Hepatocyte (in vitro differentiated cells): Measurements from ENCODE around the gene SIGLEC11. TPM values are rescaled to one million over a fixed set of nuclear protein-coding genes. Genes with fewer than 3 reads are reported as not detected.

ENCODE experiments used
- DNase-seq: peaks from one replicate; pipeline ENCODE4 v3.0.0-alpha.2; 2016; ENCODE audit warnings: low spot score
- H2AFZ ChIP-seq: fragments of 200-600 bp; sonication (generic); 2 replicates; pipeline ENCODE4 v1.6.0; 2016; ENCODE audit warnings: antibody characterized with exemption, mild to moderate bottlenecking
- H3K27ac ChIP-seq: fragments of 200-600 bp; sonication (generic); 2 replicates; pipeline ENCODE4 v1.5.1; 2016; ENCODE audit warnings: mild to moderate bottlenecking
- H3K27me3 ChIP-seq: fragments of 200-600 bp; sonication (generic); 2 replicates; pipeline ENCODE4 v1.6.1; 2016
- H3K36me3 ChIP-seq: fragments of 200-600 bp; sonication (generic); replicated peaks from 2 replicates; pipeline ENCODE4 v1.5.1; 2016; ENCODE audit warnings: low read depth; ENCODE audit not compliant: insufficient read depth
- H3K4me1 ChIP-seq: fragments of 200-600 bp; sonication (generic); 2 replicates; pipeline ENCODE4 v1.5.1; 2016; ENCODE audit warnings: mild to moderate bottlenecking, moderate library complexity; ENCODE audit not compliant: insufficient read depth
- H3K4me2 ChIP-seq: fragments of 200-600 bp; sonication (generic); 2 replicates; pipeline ENCODE4 v1.6.0; 2016
- H3K4me3 ChIP-seq: fragments of 200-600 bp; sonication (generic); 2 replicates; pipeline ENCODE4 v1.5.1; 2016; ENCODE audit warnings: mild to moderate bottlenecking
- H3K79me2 ChIP-seq: fragments of 200-600 bp; sonication (generic); 2 replicates; pipeline ENCODE4 v1.6.0; 2017; ENCODE audit warnings: mild to moderate bottlenecking
- H3K9me2 ChIP-seq: fragments of 200-600 bp; sonication (generic); replicated peaks from 2 replicates; pipeline ENCODE4 v1.6.0; 2017; ENCODE audit warnings: mild to moderate bottlenecking; ENCODE audit not compliant: insufficient read depth
- H3K9me3 ChIP-seq: fragments of 200-600 bp; sonication (generic); 2 replicates; pipeline ENCODE4 v1.5.1; 2016; ENCODE audit warnings: low read depth, mild to moderate bottlenecking
- H4K20me1 ChIP-seq: fragments of 200-600 bp; sonication (generic); 2 replicates; pipeline ENCODE4 v1.6.0; 2016; ENCODE audit warnings: mild to moderate bottlenecking; ENCODE audit not compliant: insufficient read depth, poor library complexity, severe bottlenecking
- CTCF ChIP-seq: fragments of 200-600 bp; sonication (generic); IDR thresholded peaks from 2 replicates; pipeline ENCODE4 v1.5.1; 2016; ENCODE audit warnings: antibody characterized with exemption, mild to moderate bottlenecking; ENCODE audit not compliant: poor library complexity
- EZH2 ChIP-seq: fragments of 200-600 bp; sonication (generic); IDR thresholded peaks from 2 replicates; pipeline ENCODE4 v1.6.1; 2016; ENCODE audit warnings: antibody characterized with exemption, mild to moderate bottlenecking, borderline replicate concordance
- EZH2phosphoT487 ChIP-seq: fragments of 200-600 bp; sonication (generic); IDR thresholded peaks from one replicate; pipeline ENCODE4 v1.6.1; 2018; ENCODE audit warnings: antibody characterized with exemption, mild to moderate bottlenecking, low read depth, moderate library complexity; ENCODE audit not compliant: unreplicated experiment, severe bottlenecking
- WGBS: methylation state at CpG from one replicate; pipeline ENCODE4 v1.1.6; 2016; ENCODE audit warnings: low lambda C conversion rate; ENCODE audit errors: missing lambda C conversion rate; 5-methylcytosine and 5-hydroxymethylcytosine counted together
- polyA plus RNA-seq: library from polyadenylated mRNA; unstranded; fragments of >200 nt; fragmentation: Nextera tagmentation; extraction: Ambion mirVana; gene quantifications from 2 replicates; pipeline ENCODE4 v1.2.1, GENCODE V29; 2016
- total RNA-seq: library from RNA; depleted of rRNA; stranded (reverse); fragments of >200 nt; gene quantifications from 2 replicates; pipeline ENCODE4 v1.2.3, GENCODE V29; 2014

Gene SIGLEC11
- total and polyA plus RNA-seq, 2 experiments from 2014 or later, result 6.0 to 15.8 TPM

GRCh38 chr19:49984491-49984890, 23.5 kb upstream of the SIGLEC11 start:
- Histone ChIP-seq H3K4me1 (peaks cover 14% of the 10 kb centered on the region), H4K20me1 (no peaks in the 10 kb centered on the region), H3K4me2 (no peak overlapping the region), H3K4me3 (no peak overlapping the region), H2AFZ (no peak overlapping the region), H3K9me2 (no peaks in the 10 kb centered on the region), H3K79me2 (no peaks in the 10 kb centered on the region), H3K27me3 (no peaks in the 10 kb centered on the region), H3K36me3 (no peaks in the 10 kb centered on the region), H3K27ac (no peak overlapping the region), H3K9me3 (no peaks in the 10 kb centered on the region)
- WGBS, result 90% methylated on average over 11 of the region's 11 CpGs
- TF ChIP-seq EZH2 (no peak), EZH2phosphoT487 (no peak), CTCF (no peak)
- no peak for DNase-seq

GRCh38 chr19:49983645-49984229, 22.8 kb upstream of the SIGLEC11 start:
- H3K27me3 ChIP-seq, result no peaks in the 10 kb centered on the region
- H4K20me1 ChIP-seq, result no peaks in the 10 kb centered on the region
- no peaks in the 10 kb centered on the region for H3K9me2 ChIP-seq
- no peak overlapping the region for H2AFZ ChIP-seq
- 46% methylated on average over 10 of the region's 10 CpGs for WGBS
- H3K4me2 ChIP-seq, result no peak overlapping the region
- no peaks in the 10 kb centered on the region for H3K36me3 ChIP-seq
- peak overlapping the region; percentile 90 for H3K27ac ChIP-seq
- H3K79me2 ChIP-seq, result no peaks in the 10 kb centered on the region
- H3K4me3 ChIP-seq, result no peak overlapping the region
- peak; percentile 58 for DNase-seq
- peaks cover 14% of the 10 kb centered on the region for H3K4me1 ChIP-seq
- TF ChIP-seq CTCF (peak; percentile 67), EZH2 (no peak), EZH2phosphoT487 (no peak)
- no peaks in the 10 kb centered on the region for H3K9me3 ChIP-seq

- Histone ChIP-seq H4K20me1 (no peaks in the 10 kb centered on the region), H2AFZ (no peak overlapping the region), H3K36me3 (no peaks in the 10 kb centered on the region), H3K27me3 (no peaks in the 10 kb centered on the region), H3K4me2 (peak overlapping the region; percentile 66), H3K79me2 (no peaks in the 10 kb centered on the region), H3K9me3 (no peaks in the 10 kb centered on the region), H3K27ac (peak overlapping the region; percentile 92), H3K4me1 (peaks cover 14% of the 10 kb centered on the region), H3K4me3 (no peak overlapping the region), H3K9me2 (no peaks in the 10 kb centered on the region)
- TF ChIP-seq CTCF (no peak), EZH2phosphoT487 (no peak), EZH2 (no peak)
- peak; percentile 71 for DNase-seq
- whole genome bisulfite sequencing, result 70% methylated on average over 21 of the region's 21 CpGs
Measured at GRCh38 chr19:49981603-49982593, 20.9 kb upstream of the SIGLEC11 start.
